ENCODE results near the gene BCAR3.

GRCh38 chr1:93716941-93717368 lies 35.3 kb upstream of the BCAR3 start:
- TF ChIP-seq, protein P1, sequence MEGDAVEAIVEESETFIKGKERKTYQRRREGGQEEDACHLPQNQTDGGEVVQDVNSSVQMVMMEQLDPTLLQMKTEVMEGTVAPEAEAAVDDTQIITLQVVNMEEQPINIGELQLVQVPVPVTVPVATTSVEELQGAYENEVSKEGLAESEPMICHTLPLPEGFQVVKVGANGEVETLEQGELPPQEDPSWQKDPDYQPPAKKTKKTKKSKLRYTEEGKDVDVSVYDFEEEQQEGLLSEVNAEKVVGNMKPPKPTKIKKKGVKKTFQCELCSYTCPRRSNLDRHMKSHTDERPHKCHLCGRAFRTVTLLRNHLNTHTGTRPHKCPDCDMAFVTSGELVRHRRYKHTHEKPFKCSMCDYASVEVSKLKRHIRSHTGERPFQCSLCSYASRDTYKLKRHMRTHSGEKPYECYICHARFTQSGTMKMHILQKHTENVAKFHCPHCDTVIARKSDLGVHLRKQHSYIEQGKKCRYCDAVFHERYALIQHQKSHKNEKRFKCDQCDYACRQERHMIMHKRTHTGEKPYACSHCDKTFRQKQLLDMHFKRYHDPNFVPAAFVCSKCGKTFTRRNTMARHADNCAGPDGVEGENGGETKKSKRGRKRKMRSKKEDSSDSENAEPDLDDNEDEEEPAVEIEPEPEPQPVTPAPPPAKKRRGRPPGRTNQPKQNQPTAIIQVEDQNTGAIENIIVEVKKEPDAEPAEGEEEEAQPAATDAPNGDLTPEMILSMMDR (IDR thresholded peaks at IDR 0.05), result no peak
- no peak for TF ChIP-seq POLR2AphosphoS5 (IDR thresholded peaks at IDR 0.05)
- TF ChIP-seq POLR2A (IDR thresholded peaks at IDR 0.05), result no peak
